B cell (primary cell): Measurements from ENCODE around the gene KRT79. TPM values are rescaled to one million over a fixed set of nuclear protein-coding genes. Genes with fewer than 3 reads are reported as not detected.

Source experiments
- ATAC-seq: fragments of 200-7000 bp; cut with Tn5 transposase; one replicate; pipeline ENCODE4 v1.10.0; 2021; ENCODE audit warnings: low read depth, mild to moderate bottlenecking, moderate number of reproducible peaks, moderate library complexity
- CTCF ChIA-PET: fragments of 350-600 bp; sonication (Branson Sonifier 250); formaldehyde crosslinking; loops from one replicate; lab custom pipeline; 2021; ENCODE audit warnings: antibody characterized with exemption, inconsistent platforms; lab: Charles Lee
- POLR2A ChIA-PET: fragments of 350-600 bp; sonication (Branson Sonifier 250); formaldehyde crosslinking; loops from one replicate; lab custom pipeline; 2021; ENCODE audit warnings: antibody characterized with exemption; lab: Charles Lee
- DNase-seq: peaks from one replicate; pipeline ENCODE4 v3.0.0; 2013
- H2AFZ ChIP-seq: 2 replicates; pipeline ENCODE4 v1.6.1; 2012; ENCODE audit warnings: mild to moderate bottlenecking, low read depth, low read length; ENCODE audit not compliant: insufficient read depth, poor library complexity, severe bottlenecking
- H3K27ac ChIP-seq, 2 donors: 1 replicate in 1 of 2; 2 replicates in 1 of 2; pipeline ENCODE4 v1.5.1; 2012 to 2013; ENCODE audit warnings: low read length in 2 of 2, mild to moderate bottlenecking in 2 of 2, moderate library complexity in 1 of 2
- H3K27me3 ChIP-seq, 4 experiments: fragments of 200-600 bp in 1 of 4; sonication (generic) in 1 of 4; replicated peaks in 1 of 4; 1 replicate in 2 of 4; 2 replicates in 2 of 4; pipeline versions ENCODE4 v1.6.1 to v1.7.0; 2013 to 2016; ENCODE audit warnings: low read length in 3 of 4, mild to moderate bottlenecking in 2 of 4, mixed read lengths in 1 of 4, moderate library complexity in 1 of 4; ENCODE audit not compliant: insufficient read depth in 4 of 4, control insufficient read depth in 3 of 4; ENCODE audit errors: control extremely low read depth in 1 of 4
- H3K36me3 ChIP-seq, 2 experiments: replicated peaks in 1 of 2; 1 replicate in 1 of 2; 2 replicates in 1 of 2; pipeline versions ENCODE4 v1.6.1 to v1.7.1; 2013; ENCODE audit warnings: low read length in 1 of 2; ENCODE audit not compliant: insufficient read depth in 2 of 2, control insufficient read depth in 1 of 2; ENCODE audit errors: control extremely low read depth in 1 of 2, extremely low read depth in 1 of 2
- H3K4me1 ChIP-seq, 2 donors: fragments of 200-600 bp in 1 of 2; sonication (generic) in 1 of 2; 1 replicate in 1 of 2; 2 replicates in 1 of 2; pipeline versions ENCODE4 v1.5.1 to v1.6.1; 2013 to 2017; ENCODE audit warnings: low read length in 2 of 2; ENCODE audit not compliant: control insufficient read depth in 2 of 2, insufficient read depth in 2 of 2
- H3K4me2 ChIP-seq: replicated peaks from 2 replicates; pipeline ENCODE3; 2012; ENCODE audit warnings: mild to moderate bottlenecking, low read depth, low read length; ENCODE audit not compliant: poor library complexity, severe bottlenecking
- H3K4me3 ChIP-seq, 5 experiments: fragments of 200-600 bp in 1 of 5; sonication (generic) in 1 of 5; 1 replicate in 3 of 5; 2 replicates in 2 of 5; pipeline versions ENCODE4 v1.5.1 to v1.7.0; 2011 to 2016; ENCODE audit warnings: low read length in 4 of 5, mild to moderate bottlenecking in 4 of 5, low read depth in 2 of 5, control low read depth in 1 of 5, moderate library complexity in 1 of 5; ENCODE audit not compliant: insufficient read depth in 1 of 5; ENCODE audit errors: control extremely low read depth in 1 of 5, extremely low read depth in 1 of 5
- H3K79me2 ChIP-seq: fragments of 200-600 bp; sonication (generic); one replicate; pipeline ENCODE4 v1.6.0; 2016; ENCODE audit warnings: low read length; ENCODE audit not compliant: control insufficient read depth, insufficient read depth
- H3K9ac ChIP-seq: fragments of 200-600 bp; sonication (generic); 2 replicates; pipeline ENCODE4 v1.6.1; 2017; ENCODE audit warnings: mild to moderate bottlenecking, low read length, moderate library complexity
- H3K9me3 ChIP-seq, 3 donors: one replicate each; pipeline versions ENCODE4 v1.6.1 to v1.7.1; 2013; ENCODE audit warnings: low read length in 2 of 3; ENCODE audit not compliant: control insufficient read depth in 2 of 3, insufficient read depth in 1 of 3; ENCODE audit errors: control extremely low read depth in 1 of 3
- H4K20me1 ChIP-seq: 2 replicates; pipeline ENCODE4 v1.6.0; 2012; ENCODE audit warnings: mild to moderate bottlenecking, low read length; ENCODE audit not compliant: insufficient read depth, control insufficient read depth, poor library complexity, severe bottlenecking
- H3K27ac Mint-ChIP-seq: one replicate; pipeline ENCODE4 v1.8.0; 2021; ENCODE audit warnings: mixed read lengths
- H3K27me3 Mint-ChIP-seq: one replicate; pipeline ENCODE4 v1.8.0; 2021; ENCODE audit warnings: mixed read lengths
- H3K4me1 Mint-ChIP-seq: one replicate; pipeline ENCODE4 v1.8.0; 2021; ENCODE audit warnings: mixed read lengths
- H3K4me3 Mint-ChIP-seq: one replicate; pipeline ENCODE4 v1.8.0; 2021; ENCODE audit warnings: mixed read lengths
- H3K9me3 Mint-ChIP-seq: one replicate; pipeline ENCODE4 v1.8.0; 2022; ENCODE audit warnings: mixed read lengths; ENCODE audit not compliant: insufficient read depth
- CTCF ChIP-seq: fragments of 200-600 bp; IDR thresholded peaks from one replicate; pipeline ENCODE4 v1.8.0; 2022; ENCODE audit warnings: antibody characterized with exemption, mild to moderate bottlenecking
- EZH2 ChIP-seq: IDR thresholded peaks from 2 replicates; pipeline ENCODE4 v1.6.1; 2012; ENCODE audit warnings: borderline replicate concordance, low read depth, mild to moderate bottlenecking, moderate library complexity, low read length; ENCODE audit not compliant: insufficient read depth, poor library complexity, severe bottlenecking
- WGBS: methylation state at CpG from one replicate; pipeline ENCODE4 v1.1.5; 2013; ENCODE audit warnings: missing lambda C conversion rate; ENCODE audit not compliant: insufficient coverage; 5-methylcytosine and 5-hydroxymethylcytosine counted together
- intact Hi-C: fragments of 100-400 bp; cut with micrococcal nuclease; formaldehyde crosslinking; loops from one replicate; pipeline ENCODE4 v1.10.0; 2022
- polyA plus RNA-seq: library from polyadenylated mRNA; depleted of rRNA; stranded (reverse); fragments of >200 nt; gene quantifications from 2 replicates; pipeline ENCODE4 v1.2.3, GENCODE V29; 2012
- total RNA-seq, 2 donors: library from RNA; stranded (reverse); fragments of 120-200 nt in 1 of 2; gene quantifications; 1 replicate in 1 of 2; 2 replicates in 1 of 2; pipeline versions ENCODE4 v1.2.3 to v1.2.4, GENCODE V29; 2013 to 2022

The KRT79 gene
- total and polyA plus RNA-seq, 2 donors (not counting 1 experiment from before 2014, with no cell fraction given): not detected

- H3K4me1 Mint-ChIP-seq: peaks cover 29% of the 10 kb centered on the region
- peaks cover 13% of the 10 kb centered on the region for H3K27me3 Mint-ChIP-seq
- intact Hi-C loops: loop anchor here (10.0 kb wide), 2 partner anchors 289 to 719 kb away; no protein-coding TSS in a partner anchor
- no peaks in the 10 kb centered on the region for H3K9me3 ChIP-seq
- H3K27ac Mint-ChIP-seq: peak overlapping the region; percentile 42
- H4K20me1 ChIP-seq: no peaks in the 10 kb centered on the region
- 1% methylated on average over 52 of the region's 55 CpGs for WGBS
- H2AFZ ChIP-seq: peak overlapping the region; percentile 86
- H3K4me3 ChIP-seq: peak overlapping the region; percentile 18 to 66 (median 54)
- ChIA-PET CTCF (interaction anchor here (0.7 to 3.6 kb wide), 3 partner anchors 11 to 910 kb away, joined by 3 to 22 read pairs (median 6); no protein-coding TSS in a partner anchor), POLR2A (no interaction called here)
- H3K9ac ChIP-seq: peak overlapping the region; percentile 64
- peaks cover 0 to 19% (median 4%) of the 10 kb centered on the region in 4 experiments for H3K27me3 ChIP-seq
- TF ChIP-seq EZH2 (no peak), CTCF (no peak)
- H3K4me2 ChIP-seq: peak overlapping the region; percentile 91
- H3K36me3 ChIP-seq: no peaks in the 10 kb centered on the region
- peaks cover 16 to 22% of the 10 kb centered on the region in 2 donors for H3K4me1 ChIP-seq
- peak overlapping the region; percentile 86 for H3K4me3 Mint-ChIP-seq
- H3K9me3 Mint-ChIP-seq: no peaks in the 10 kb centered on the region
- ATAC-seq: peak; percentile 74
- H3K27ac ChIP-seq: no peak overlapping the region
- no peaks in the 10 kb centered on the region for H3K79me2 ChIP-seq
- peak; percentile 55 for DNase-seq
Measured at GRCh38 chr12:52873832-52874572, 39.9 kb upstream of the KRT79 start.

DNA sequence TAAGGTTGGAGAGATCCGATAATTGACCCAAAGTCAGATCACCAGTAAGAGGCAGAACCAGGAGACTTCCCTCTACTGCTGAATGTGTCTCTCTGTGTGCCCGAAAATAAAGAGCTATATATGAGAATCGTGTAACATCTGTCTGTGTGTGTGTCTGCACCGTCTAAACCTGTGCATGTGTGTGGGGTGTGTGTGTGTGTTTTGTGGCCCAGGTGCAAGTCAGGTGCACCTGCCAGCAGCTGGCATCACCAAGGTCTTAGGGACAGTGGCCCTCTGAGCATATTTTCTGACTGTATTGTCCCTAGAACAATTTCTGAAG, 39.4 kb upstream of the KRT79 start:
- ChIA-PET CTCF (interaction anchor here (0.7 to 3.6 kb wide), 4 partner anchors 11 to 911 kb away, joined by 3 to 22 read pairs (median 4); no protein-coding TSS in a partner anchor), POLR2A (no interaction called here)
- peak overlapping the region in 2 of 5 experiments; percentile 61 to 66 for H3K4me3 ChIP-seq
- WGBS: 47% methylated on average over 4 of the region's 4 CpGs
- intact Hi-C loops: loop anchor here (10.0 kb wide), 2 partner anchors 289 to 719 kb away; no protein-coding TSS in a partner anchor
- H3K79me2 ChIP-seq: no peaks in the 10 kb centered on the region
- no peaks in the 10 kb centered on the region for H4K20me1 ChIP-seq
- peak overlapping the region; percentile 42 for H3K27ac Mint-ChIP-seq
- no peaks in the 10 kb centered on the region for H3K36me3 ChIP-seq
- peaks cover 0 to 19% (median 4%) of the 10 kb centered on the region in 4 experiments for H3K27me3 ChIP-seq
- H3K9ac ChIP-seq: peak overlapping the region; percentile 64
- peak overlapping the region; percentile 91 for H3K4me2 ChIP-seq
- TF ChIP-seq CTCF: no peak
- no peak for TF ChIP-seq EZH2
- no peaks in the 10 kb centered on the region for H3K9me3 ChIP-seq
- ATAC-seq: no peak
- H3K4me1 ChIP-seq: peaks cover 16 to 22% of the 10 kb centered on the region in 2 donors
- peak overlapping the region; percentile 86 for H2AFZ ChIP-seq
- peaks cover 26% of the 10 kb centered on the region for H3K4me1 Mint-ChIP-seq
- peak overlapping the region; percentile 86 for H3K4me3 Mint-ChIP-seq
- no peaks in the 10 kb centered on the region for H3K9me3 Mint-ChIP-seq
- no peak overlapping the region for H3K27ac ChIP-seq
- peaks cover 13% of the 10 kb centered on the region for H3K27me3 Mint-ChIP-seq
- peak; percentile 43 for DNase-seq
